Neuronal stem cell (in vitro differentiated cells): ENCODE data around the gene NEMP2.

Experiments
- DNase-seq: peaks from one replicate; pipeline ENCODE4 v3.0.0-alpha.2; 2013; ENCODE audit warnings: low spot score
- H2AFZ ChIP-seq: one replicate; pipeline ENCODE4 v1.6.1; 2013; ENCODE audit warnings: mild to moderate bottlenecking, low read length, inconsistent platforms
- H2AK5ac ChIP-seq: 2 replicates; pipeline ENCODE4 v1.6.1; 2013; ENCODE audit warnings: low read depth, mild to moderate bottlenecking, inconsistent platforms, low read length, moderate library complexity, mixed read lengths
- H2BK120ac ChIP-seq: 2 replicates; pipeline ENCODE4 v1.6.1; 2013; ENCODE audit warnings: low read depth, mild to moderate bottlenecking, inconsistent platforms, low read length, moderate library complexity, mixed read lengths
- H2BK12ac ChIP-seq: one replicate; pipeline ENCODE4 v1.6.1; 2013; ENCODE audit warnings: low read length, inconsistent platforms
- H2BK15ac ChIP-seq: 2 replicates; pipeline ENCODE4 v1.6.1; 2013; ENCODE audit warnings: mild to moderate bottlenecking, low read length, inconsistent platforms, mixed read lengths
- H2BK5ac ChIP-seq: one replicate; pipeline ENCODE4 v1.6.1; 2013; ENCODE audit warnings: inconsistent platforms, mild to moderate bottlenecking, low read length, moderate library complexity
- H3K14ac ChIP-seq: one replicate; pipeline ENCODE4 v1.6.1; 2013; ENCODE audit warnings: low read length, inconsistent platforms
- H3K18ac ChIP-seq: 2 replicates; pipeline ENCODE4 v1.6.1; 2013; ENCODE audit warnings: low read length, inconsistent platforms
- H3K23ac ChIP-seq: 2 replicates; pipeline ENCODE4 v1.6.1; 2013; ENCODE audit warnings: low read depth, mild to moderate bottlenecking, mixed read lengths, low read length, inconsistent platforms; ENCODE audit not compliant: poor library complexity
- H3K27ac ChIP-seq: replicated peaks from 3 replicates; pipeline ENCODE4 v1.5.1; 2013; ENCODE audit warnings: low read length, inconsistent platforms
- H3K27me3 ChIP-seq, 3 experiments: 2 replicates each; pipeline ENCODE4 v1.6.1; 2013; ENCODE audit warnings: low read length in 3 of 3, mild to moderate bottlenecking in 2 of 3, inconsistent platforms in 1 of 3, low read depth in 1 of 3, mixed read lengths in 1 of 3, moderate library complexity in 1 of 3; ENCODE audit not compliant: control insufficient read depth in 3 of 3, insufficient read depth in 3 of 3
- H3K36me3 ChIP-seq, 2 donors: replicated peaks in 1 of 2; 2 replicates each; pipeline ENCODE4 v1.6.1; 2013; ENCODE audit warnings: low read length in 2 of 2; ENCODE audit not compliant: control insufficient read depth in 2 of 2, insufficient read depth in 2 of 2
- H3K4ac ChIP-seq: 2 replicates; pipeline ENCODE4 v1.6.1; 2013; ENCODE audit warnings: inconsistent platforms, mild to moderate bottlenecking, low read length, moderate library complexity
- H3K4me1 ChIP-seq, 2 donors: 1 replicate in 1 of 2; 2 replicates in 1 of 2; pipeline ENCODE4 v1.6.1; 2013; ENCODE audit warnings: low read length in 2 of 2, low read depth in 1 of 2; ENCODE audit not compliant: control insufficient read depth in 2 of 2, insufficient read depth in 1 of 2
- H3K4me2 ChIP-seq: one replicate; pipeline ENCODE4 v1.6.1; 2013; ENCODE audit warnings: mild to moderate bottlenecking, low read length, inconsistent platforms; ENCODE audit not compliant: insufficient read depth, poor library complexity, severe bottlenecking
- H3K4me3 ChIP-seq, 2 donors: 2 replicates each; pipeline ENCODE4 v1.5.1; 2013; ENCODE audit warnings: low read length in 2 of 2, mild to moderate bottlenecking in 2 of 2, inconsistent platforms in 1 of 2, moderate library complexity in 1 of 2
- H3K79me1 ChIP-seq: one replicate; pipeline ENCODE4 v1.6.1; 2013; ENCODE audit warnings: low read depth, mild to moderate bottlenecking, inconsistent platforms, low read length, moderate library complexity
- H3K9ac ChIP-seq: one replicate; pipeline ENCODE4 v1.6.1; 2013; ENCODE audit warnings: mild to moderate bottlenecking, low read depth, low read length, inconsistent platforms; ENCODE audit not compliant: poor library complexity
- H3K9me3 ChIP-seq, 2 donors: replicated peaks in 1 of 2; 2 replicates each; pipeline versions ENCODE3 to v1.6.1; 2013; ENCODE audit warnings: low read length in 2 of 2, mild to moderate bottlenecking in 2 of 2, inconsistent platforms in 1 of 2, low read depth in 1 of 2, mixed read lengths in 1 of 2, moderate library complexity in 1 of 2; ENCODE audit not compliant: control insufficient read depth in 2 of 2, insufficient read depth in 1 of 2
- H4K8ac ChIP-seq: one replicate; pipeline ENCODE4 v1.6.1; 2013; ENCODE audit warnings: low read depth, mild to moderate bottlenecking, inconsistent platforms, low read length, moderate library complexity
- H4K91ac ChIP-seq: one replicate; pipeline ENCODE4 v1.6.1; 2013; ENCODE audit warnings: low read length, low read depth, mild to moderate bottlenecking, inconsistent platforms; ENCODE audit not compliant: poor library complexity
- WGBS, 2 donors: extraction: QIAGEN DNeasy Blood & Tissue Kit; methylation state at CpG; one replicate each; pipeline ENCODE4 v1.1.7; 2013; ENCODE audit warnings: missing lambda C conversion rate in 2 of 2, mixed read lengths in 1 of 2; ENCODE audit not compliant: insufficient read length in 2 of 2, insufficient replicate concordance in 1 of 2; ENCODE audit errors: extremely low coverage in 2 of 2; 5-methylcytosine and 5-hydroxymethylcytosine counted together

NEMP2 gene

DNA sequence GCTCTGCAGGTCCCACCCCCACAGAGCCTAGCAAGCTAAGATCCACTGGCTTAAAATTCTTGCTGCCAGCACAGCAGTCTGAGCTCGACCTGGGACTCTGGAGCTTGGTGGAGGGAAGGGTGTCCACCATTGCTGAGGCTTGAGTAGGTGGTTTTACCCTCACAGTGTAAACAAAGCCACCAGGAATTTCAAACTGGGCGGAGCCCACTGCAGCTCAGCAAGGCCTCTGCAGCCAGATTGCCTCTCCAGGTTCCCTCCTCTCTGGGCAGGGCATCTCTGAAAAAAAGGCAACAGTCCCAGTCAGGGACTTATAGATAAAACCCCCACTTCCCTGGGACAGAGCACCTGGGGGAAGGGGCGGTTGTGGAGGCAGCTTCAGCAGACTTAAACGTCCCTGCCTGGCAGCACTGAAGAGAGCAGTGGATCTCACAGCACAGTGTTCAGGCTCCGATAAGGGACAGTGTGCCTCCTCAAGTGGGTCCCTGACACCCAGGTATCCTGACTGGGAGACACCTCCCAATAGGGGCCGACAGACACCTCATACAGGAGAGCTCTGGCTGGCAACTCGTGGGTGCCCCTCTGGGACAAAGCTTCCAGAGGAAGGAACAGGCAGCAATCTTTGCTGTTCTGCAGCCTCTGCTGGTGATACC is 20.0 kb upstream of the NEMP2 start:
- H3K14ac ChIP-seq, result no peak overlapping the region
- H2AFZ ChIP-seq, result no peak overlapping the region
- H4K8ac ChIP-seq, result no peak overlapping the region
- no peak overlapping the region for H3K4ac ChIP-seq
- no peak overlapping the region for H2BK12ac ChIP-seq
- no peak overlapping the region for H2BK120ac ChIP-seq
- DNase-seq, result no peak
- WGBS, 2 donors, result no CpG with 5 or more reads among the region's 7 CpGs
- no peak overlapping the region for H3K4me3 ChIP-seq
- peak overlapping the region; percentile 64 for H4K91ac ChIP-seq
- H3K4me1 ChIP-seq, result no peaks in the 10 kb centered on the region
- no peaks in the 10 kb centered on the region for H3K79me1 ChIP-seq
- H3K27ac ChIP-seq, result no peak overlapping the region
- no peak overlapping the region for H2BK15ac ChIP-seq
- H3K27me3 ChIP-seq, result no peaks in the 10 kb centered on the region
- no peak overlapping the region for H3K23ac ChIP-seq
- no peak overlapping the region for H2AK5ac ChIP-seq
- H2BK5ac ChIP-seq, result no peak overlapping the region
- H3K9me3 ChIP-seq, result no peaks in the 10 kb centered on the region
- H3K18ac ChIP-seq, result peak overlapping the region; percentile 70
- no peaks in the 10 kb centered on the region for H3K36me3 ChIP-seq
- H3K4me2 ChIP-seq, result no peak overlapping the region
- no peak overlapping the region for H3K9ac ChIP-seq

DNA sequence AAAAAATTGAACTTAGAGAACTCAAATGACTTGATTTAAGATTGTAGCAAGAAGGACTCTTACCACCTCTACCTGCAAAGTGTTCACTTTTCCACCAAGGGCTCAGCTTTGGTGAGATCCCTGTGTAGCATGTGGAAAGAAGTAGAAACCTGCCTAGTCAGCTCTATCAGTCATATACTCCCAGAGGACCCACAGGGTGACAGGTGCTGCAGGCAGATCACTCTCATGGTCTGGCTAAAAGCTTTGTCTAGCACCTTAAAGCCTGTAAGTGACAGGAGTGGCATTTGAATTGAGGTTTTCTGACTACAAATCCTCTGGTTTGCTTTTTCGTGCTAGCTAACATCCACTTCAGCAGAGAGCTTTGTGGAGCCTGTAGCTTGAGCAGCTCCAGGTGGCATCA is 18.7 kb upstream of the NEMP2 start:
- Histone ChIP-seq H3K9ac (no peak overlapping the region), H3K27me3 (no peaks in the 10 kb centered on the region), H4K8ac (no peak overlapping the region), H3K4me3 (no peak overlapping the region), H4K91ac (no peak overlapping the region), H2BK5ac (no peak overlapping the region), H3K27ac (no peak overlapping the region), H3K9me3 (no peaks in the 10 kb centered on the region), H3K4me1 (no peaks in the 10 kb centered on the region), H3K14ac (no peak overlapping the region), H3K36me3 (no peaks in the 10 kb centered on the region), H2BK12ac (no peak overlapping the region), H3K18ac (no peak overlapping the region), H3K79me1 (no peaks in the 10 kb centered on the region), H3K23ac (no peak overlapping the region), H2BK120ac (no peak overlapping the region), H2BK15ac (no peak overlapping the region), H3K4me2 (no peak overlapping the region), H3K4ac (no peak overlapping the region), H2AFZ (no peak overlapping the region), H2AK5ac (no peak overlapping the region)
- no peak for DNase-seq
- WGBS, 2 donors, result no CpG with 5 or more reads among the region's 1 CpG

DNA sequence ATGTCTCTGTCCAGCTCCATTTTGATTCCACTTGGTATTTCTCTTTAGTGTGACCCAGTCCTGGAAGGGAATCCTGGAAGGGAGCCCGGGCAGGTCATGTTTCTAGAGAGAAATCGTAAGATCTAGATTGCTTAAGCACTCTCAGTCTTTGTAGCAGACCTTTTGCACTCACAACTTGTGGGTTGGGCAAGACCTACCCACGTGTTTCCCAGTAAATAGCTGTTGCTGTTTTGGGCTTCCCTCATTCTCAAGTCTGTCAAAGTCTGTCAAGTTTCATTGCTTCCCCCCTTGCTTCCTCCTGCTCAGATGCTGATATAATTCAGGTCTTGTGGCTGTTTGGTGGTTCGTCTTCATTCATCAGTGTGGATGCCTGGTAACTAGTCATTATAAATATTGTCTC is 17.4 kb upstream of the NEMP2 start:
- Histone ChIP-seq H2AFZ (no peak overlapping the region), H3K9ac (no peak overlapping the region), H3K79me1 (no peaks in the 10 kb centered on the region), H3K14ac (no peak overlapping the region), H4K91ac (no peak overlapping the region), H3K23ac (no peak overlapping the region), H3K4me1 (no peaks in the 10 kb centered on the region), H3K27me3 (no peaks in the 10 kb centered on the region), H3K36me3 (no peaks in the 10 kb centered on the region), H3K4me2 (no peak overlapping the region), H4K8ac (no peak overlapping the region), H3K4me3 (no peak overlapping the region), H3K4ac (no peak overlapping the region), H2BK12ac (no peak overlapping the region), H2BK120ac (no peak overlapping the region), H3K18ac (no peak overlapping the region), H3K27ac (no peak overlapping the region), H2AK5ac (no peak overlapping the region), H3K9me3 (no peaks in the 10 kb centered on the region), H2BK15ac (no peak overlapping the region), H2BK5ac (no peak overlapping the region)
- no peak for DNase-seq
- WGBS, 2 donors, result no CpG with 5 or more reads among the region's 4 CpGs

DNA sequence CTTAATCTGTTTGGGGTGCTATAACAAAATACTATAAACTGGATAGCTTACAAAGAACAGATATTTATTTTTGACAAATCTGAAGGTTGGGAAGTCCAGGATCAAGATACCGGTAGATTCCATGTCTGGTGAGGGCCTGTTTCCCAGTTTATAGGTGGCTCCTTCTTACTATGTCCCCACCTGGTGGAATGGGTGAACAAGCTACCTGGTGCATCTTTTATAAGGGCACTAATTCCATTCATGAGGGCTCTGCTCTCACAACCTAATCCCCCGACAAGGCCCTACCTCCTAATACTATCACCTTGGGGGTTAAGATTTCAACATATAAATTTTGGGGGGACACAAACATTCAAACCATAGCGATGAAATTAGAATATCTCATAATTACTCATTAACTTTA is 15.6 kb upstream of the NEMP2 start:
- no peak overlapping the region for H2BK120ac ChIP-seq
- no peak overlapping the region for H3K4me2 ChIP-seq
- no peak overlapping the region for H3K23ac ChIP-seq
- H3K18ac ChIP-seq, result no peak overlapping the region
- DNase-seq, result no peak
- H2BK15ac ChIP-seq, result no peak overlapping the region
- no peaks in the 10 kb centered on the region for H3K79me1 ChIP-seq
- no peak overlapping the region for H3K4me3 ChIP-seq
- no peak overlapping the region for H2BK12ac ChIP-seq
- H3K9ac ChIP-seq, result no peak overlapping the region
- no peak overlapping the region for H3K14ac ChIP-seq
- H2AFZ ChIP-seq, result no peak overlapping the region
- no peak overlapping the region for H3K4ac ChIP-seq
- H4K8ac ChIP-seq, result no peak overlapping the region
- H2AK5ac ChIP-seq, result no peak overlapping the region
- H3K36me3 ChIP-seq, result no peaks in the 10 kb centered on the region
- H2BK5ac ChIP-seq, result no peak overlapping the region
- no peak overlapping the region for H4K91ac ChIP-seq
- H3K4me1 ChIP-seq, result no peaks in the 10 kb centered on the region
- H3K27ac ChIP-seq, result no peak overlapping the region
- H3K9me3 ChIP-seq, result no peaks in the 10 kb centered on the region
- no CpG with 5 or more reads among the region's 3 CpGs for WGBS, 2 donors
- no peaks in the 10 kb centered on the region for H3K27me3 ChIP-seq
